ENCODE measurements around the gene RGS7.

Gene RGS7

GRCh38 chr1:241007668-241008067, 349.3 kb downstream of the RGS7 start:
- no peak for DNase-seq (ENCODE audit: extremely low read depth, low read depth)
- no peak for TF ChIP-seq CTCF (IDR thresholded peaks at IDR 0.05; ENCODE audit: low read depth, low read length, missing control alignments)
- no peak overlapping the region for H3K4me3 ChIP-seq (replicated peaks; ENCODE audit: low read depth, low read length)

GRCh38 chr1:240999826-241000225, 357.2 kb downstream of the RGS7 start:
- no peak for DNase-seq (ENCODE audit: extremely low read depth, low read depth)
- H3K4me3 ChIP-seq (replicated peaks; ENCODE audit: low read depth, low read length): no peak overlapping the region
- no peak for TF ChIP-seq CTCF (IDR thresholded peaks at IDR 0.05; ENCODE audit: low read depth, low read length, missing control alignments)

GRCh38 chr1:240998441-240999015, 358.5 kb downstream of the RGS7 start:
- no peak for DNase-seq (ENCODE audit: extremely low read depth, low read depth)
- no peak overlapping the region for H3K4me3 ChIP-seq (replicated peaks; ENCODE audit: low read depth, low read length)

GRCh38 chr1:240998024-240998423, 359.0 kb downstream of the RGS7 start:
- no peak overlapping the region for H3K4me3 ChIP-seq (replicated peaks; ENCODE audit: low read depth, low read length)
- no peak for DNase-seq (ENCODE audit: extremely low read depth, low read depth)
- no peak for TF ChIP-seq CTCF (IDR thresholded peaks at IDR 0.05; ENCODE audit: low read depth, low read length, missing control alignments)

More at GRCh38 chr1:240998441-240999015, 358.5 kb downstream of the RGS7 start:
- TF ChIP-seq CTCF (IDR thresholded peaks at IDR 0.05; ENCODE audit: low read depth, low read length, missing control alignments): no peak

GRCh38 chr1:240993004-240993403, 364.0 kb downstream of the RGS7 start:
- no peak overlapping the region for H3K4me3 ChIP-seq (replicated peaks; ENCODE audit: low read depth, low read length)
- TF ChIP-seq CTCF (IDR thresholded peaks at IDR 0.05; ENCODE audit: low read depth, low read length, missing control alignments): no peak
- no peak for DNase-seq (ENCODE audit: extremely low read depth, low read depth)

GRCh38 chr1:240991230-240991629, 365.8 kb downstream of the RGS7 start:
- TF ChIP-seq CTCF (IDR thresholded peaks at IDR 0.05; ENCODE audit: low read depth, low read length, missing control alignments): no peak
- no peak for DNase-seq (ENCODE audit: extremely low read depth, low read depth)
- no peak overlapping the region for H3K4me3 ChIP-seq (replicated peaks; ENCODE audit: low read depth, low read length)

GRCh38 chr1:240987928-240988327, 369.1 kb downstream of the RGS7 start:
- no peak overlapping the region for H3K4me3 ChIP-seq (replicated peaks; ENCODE audit: low read depth, low read length)
- TF ChIP-seq CTCF (IDR thresholded peaks at IDR 0.05; ENCODE audit: low read depth, low read length, missing control alignments): no peak
- no peak for DNase-seq (ENCODE audit: extremely low read depth, low read depth)

Data from HFF-Myc (cell line).